HepG2 (cell line): ENCODE measurements around the gene KMT2B. TPM values are rescaled to one million over a fixed set of nuclear protein-coding genes. Genes with fewer than 3 reads are reported as not detected.

Experiments used
- AHR ChIP-seq: IDR thresholded peaks from 2 replicates; pipeline ENCODE4 v1.6.1; 2018; ENCODE audit warnings: missing genetic modification reagents, missing compliant biosample characterization
- ASH2L ChIP-seq: fragments of 300-600, 200-600 bp; sonication (generic); IDR thresholded peaks from 2 replicates; pipeline ENCODE4 v1.7.0; 2017; ENCODE audit warnings: low read depth, mild to moderate bottlenecking, moderate library complexity, mixed read lengths, low read length; ENCODE audit not compliant: insufficient read length
- FOXK2 ChIP-seq: fragments of 450-650 bp; IDR thresholded peaks from 2 replicates; pipeline ENCODE4 v1.6.1; 2016
- GMEB2 ChIP-seq: IDR thresholded peaks from 2 replicates; pipeline ENCODE4 v1.6.1; 2016; ENCODE audit warnings: missing biosample characterization, missing genetic modification reagents, low read depth
- HHEX ChIP-seq: IDR thresholded peaks from 2 replicates; pipeline ENCODE4 v1.6.1; 2016; ENCODE audit warnings: control low read depth
- NCOR1 ChIP-seq: fragments of 200-600 bp; sonication (generic); IDR thresholded peaks from 2 replicates; pipeline ENCODE4 v1.7.0; 2017; ENCODE audit warnings: antibody characterized with exemption, low read length, borderline replicate concordance
- RFXANK ChIP-seq: IDR thresholded peaks from 2 replicates; pipeline ENCODE4 v1.6.1; 2016
- SNAPC4 ChIP-seq: sonication (generic); formaldehyde crosslinking; IDR thresholded peaks from 2 replicates; pipeline ENCODE4 v1.4.0; 2020; ENCODE audit warnings: mild to moderate bottlenecking, missing genetic modification reagents
- SOX6 ChIP-seq, 2 experiments: fragments of 450-650 bp in 1 of 2; sonication (generic) in 1 of 2; formaldehyde crosslinking in 1 of 2; IDR thresholded peaks; 2 replicates each; pipeline versions ENCODE4 v1.4.0 to v1.6.1; 2017 to 2020; ENCODE audit warnings: antibody characterized with exemption in 1 of 2, mild to moderate bottlenecking in 1 of 2, missing genetic modification reagents in 1 of 2
- ZFP37 ChIP-seq: sonication (generic); formaldehyde crosslinking; IDR thresholded peaks from 2 replicates; pipeline ENCODE4 v1.4.0; 2020; ENCODE audit warnings: missing genetic modification reagents, borderline replicate concordance
- ZMYM3 ChIP-seq: sonication (generic); formaldehyde crosslinking; IDR thresholded peaks from 2 replicates; pipeline ENCODE4 v1.5.1; 2020; ENCODE audit warnings: mild to moderate bottlenecking, missing genetic modification reagents
- ZNF10 ChIP-seq: sonication (generic); formaldehyde crosslinking; IDR thresholded peaks from 2 replicates; pipeline ENCODE4 v1.4.0; 2020; ENCODE audit warnings: mild to moderate bottlenecking, low read depth, missing genetic modification reagents, borderline replicate concordance
- ZNF660 ChIP-seq: sonication (generic); formaldehyde crosslinking; IDR thresholded peaks from 2 replicates; pipeline ENCODE4 v1.5.1; 2020; ENCODE audit warnings: mild to moderate bottlenecking, low read depth, missing genetic modification reagents, borderline replicate concordance
- ZNF749 ChIP-seq: sonication (generic); formaldehyde crosslinking; IDR thresholded peaks from 2 replicates; pipeline ENCODE4 v1.8.0; 2022; ENCODE audit warnings: mild to moderate bottlenecking, missing genetic modification reagents, moderate library complexity, borderline replicate concordance
- ZNF761 ChIP-seq: sonication (generic); formaldehyde crosslinking; conservative IDR thresholded peaks from 2 replicates; pipeline ENCODE4 v1.4.0; 2020; ENCODE audit warnings: mild to moderate bottlenecking, missing genetic modification reagents
- ZZZ3 ChIP-seq: sonication (generic); formaldehyde crosslinking; IDR thresholded peaks from 2 replicates; pipeline ENCODE4 v1.4.0; 2020; ENCODE audit warnings: missing genetic modification reagents, mild to moderate bottlenecking, borderline replicate concordance
- polyA plus RNA-seq, 8 experiments: library from polyadenylated mRNA; depleted of rRNA in 3 of 8; stranded (reverse) in 7 of 8; unstranded in 1 of 8; fragments of >200 nt; fragmentation: Illumina TruSeq in 4 of 8; extraction: Trizol in 4 of 8; gene quantifications; 2 replicates each; pipeline versions ENCODE4 v1.2.1 to v1.2.3, GENCODE V29; 2011 to 2016; ENCODE audit warnings: low read depth in 4 of 8, missing spikeins in 1 of 8, mixed read lengths in 1 of 8; ENCODE audit not compliant: insufficient read depth in 1 of 8
- total RNA-seq, 5 experiments: library from RNA; depleted of rRNA; stranded (reverse); fragments of >200 nt; fragmentation: Illumina TruSeq; extraction: Trizol; gene quantifications; 2 replicates each; pipeline ENCODE4 v1.2.3, GENCODE V29; 2016; ENCODE audit warnings: low read depth in 1 of 5
- TF ChIP-seq, protein P1 (sequence below): IDR thresholded peaks from 2 replicates; pipeline ENCODE4 v1.6.1; 2018; ENCODE audit warnings: missing genetic modification reagents
- TF ChIP-seq, protein P2 (sequence below): IDR thresholded peaks from 2 replicates; pipeline ENCODE4 v1.4.0; 2020; ENCODE audit warnings: mild to moderate bottlenecking, missing genetic modification reagents

KMT2B gene
- total and polyA plus RNA-seq, 2 of the 13 experiments (the other 11 are each of a cell fraction or from before 2014, with no cell fraction given), result 6.2 to 16.9 TPM

GRCh38 chr19:35777086-35777841, 59.5 kb downstream of the KMT2B start (continued):
- TF ChIP-seq ZNF761 (CRISPR knock-in tag) (0 out of 2 replicates have a peak, but pooled peaks have one; percentile 30), NCOR1 (no peak), SNAPC4 (CRISPR knock-in tag) (no peak), ZNF10 (no peak), HHEX (CRISPR knock-in tag) (no peak), AHR (no peak), ZZZ3 (CRISPR knock-in tag) (no peak), ZNF749 (CRISPR knock-in tag) (no peak), ZFP37 (no peak), ASH2L (no peak), GMEB2 (no peak), SOX6 (IDR thresholded peaks at IDR 0.05) (no peak), SOX6 (CRISPR knock-in tag; IDR thresholded peaks at IDR 0.05) (peak; percentile 61), RFXANK (CRISPR knock-in tag) (no peak), FOXK2 (no peak), ZNF660 (CRISPR knock-in tag) (no peak), ZMYM3 (no peak)
- TF ChIP-seq, protein P1, sequence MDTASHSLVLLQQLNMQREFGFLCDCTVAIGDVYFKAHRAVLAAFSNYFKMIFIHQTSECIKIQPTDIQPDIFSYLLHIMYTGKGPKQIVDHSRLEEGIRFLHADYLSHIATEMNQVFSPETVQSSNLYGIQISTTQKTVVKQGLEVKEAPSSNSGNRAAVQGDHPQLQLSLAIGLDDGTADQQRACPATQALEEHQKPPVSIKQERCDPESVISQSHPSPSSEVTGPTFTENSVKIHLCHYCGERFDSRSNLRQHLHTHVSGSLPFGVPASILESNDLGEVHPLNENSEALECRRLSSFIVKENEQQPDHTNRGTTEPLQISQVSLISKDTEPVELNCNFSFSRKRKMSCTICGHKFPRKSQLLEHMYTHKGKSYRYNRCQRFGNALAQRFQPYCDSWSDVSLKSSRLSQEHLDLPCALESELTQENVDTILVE (CRISPR knock-in tag), result no peak
- TF ChIP-seq, protein P2, sequence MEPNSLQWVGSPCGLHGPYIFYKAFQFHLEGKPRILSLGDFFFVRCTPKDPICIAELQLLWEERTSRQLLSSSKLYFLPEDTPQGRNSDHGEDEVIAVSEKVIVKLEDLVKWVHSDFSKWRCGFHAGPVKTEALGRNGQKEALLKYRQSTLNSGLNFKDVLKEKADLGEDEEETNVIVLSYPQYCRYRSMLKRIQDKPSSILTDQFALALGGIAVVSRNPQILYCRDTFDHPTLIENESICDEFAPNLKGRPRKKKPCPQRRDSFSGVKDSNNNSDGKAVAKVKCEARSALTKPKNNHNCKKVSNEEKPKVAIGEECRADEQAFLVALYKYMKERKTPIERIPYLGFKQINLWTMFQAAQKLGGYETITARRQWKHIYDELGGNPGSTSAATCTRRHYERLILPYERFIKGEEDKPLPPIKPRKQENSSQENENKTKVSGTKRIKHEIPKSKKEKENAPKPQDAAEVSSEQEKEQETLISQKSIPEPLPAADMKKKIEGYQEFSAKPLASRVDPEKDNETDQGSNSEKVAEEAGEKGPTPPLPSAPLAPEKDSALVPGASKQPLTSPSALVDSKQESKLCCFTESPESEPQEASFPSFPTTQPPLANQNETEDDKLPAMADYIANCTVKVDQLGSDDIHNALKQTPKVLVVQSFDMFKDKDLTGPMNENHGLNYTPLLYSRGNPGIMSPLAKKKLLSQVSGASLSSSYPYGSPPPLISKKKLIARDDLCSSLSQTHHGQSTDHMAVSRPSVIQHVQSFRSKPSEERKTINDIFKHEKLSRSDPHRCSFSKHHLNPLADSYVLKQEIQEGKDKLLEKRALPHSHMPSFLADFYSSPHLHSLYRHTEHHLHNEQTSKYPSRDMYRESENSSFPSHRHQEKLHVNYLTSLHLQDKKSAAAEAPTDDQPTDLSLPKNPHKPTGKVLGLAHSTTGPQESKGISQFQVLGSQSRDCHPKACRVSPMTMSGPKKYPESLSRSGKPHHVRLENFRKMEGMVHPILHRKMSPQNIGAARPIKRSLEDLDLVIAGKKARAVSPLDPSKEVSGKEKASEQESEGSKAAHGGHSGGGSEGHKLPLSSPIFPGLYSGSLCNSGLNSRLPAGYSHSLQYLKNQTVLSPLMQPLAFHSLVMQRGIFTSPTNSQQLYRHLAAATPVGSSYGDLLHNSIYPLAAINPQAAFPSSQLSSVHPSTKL (CRISPR knock-in tag), result no peak
